Measurements from ENCODE around the gene TMEM214.

The TMEM214 gene

GRCh38 chr2:27042985-27043634 lies 10.3 kb downstream of the TMEM214 start:
- TF ChIP-seq, protein P1, sequence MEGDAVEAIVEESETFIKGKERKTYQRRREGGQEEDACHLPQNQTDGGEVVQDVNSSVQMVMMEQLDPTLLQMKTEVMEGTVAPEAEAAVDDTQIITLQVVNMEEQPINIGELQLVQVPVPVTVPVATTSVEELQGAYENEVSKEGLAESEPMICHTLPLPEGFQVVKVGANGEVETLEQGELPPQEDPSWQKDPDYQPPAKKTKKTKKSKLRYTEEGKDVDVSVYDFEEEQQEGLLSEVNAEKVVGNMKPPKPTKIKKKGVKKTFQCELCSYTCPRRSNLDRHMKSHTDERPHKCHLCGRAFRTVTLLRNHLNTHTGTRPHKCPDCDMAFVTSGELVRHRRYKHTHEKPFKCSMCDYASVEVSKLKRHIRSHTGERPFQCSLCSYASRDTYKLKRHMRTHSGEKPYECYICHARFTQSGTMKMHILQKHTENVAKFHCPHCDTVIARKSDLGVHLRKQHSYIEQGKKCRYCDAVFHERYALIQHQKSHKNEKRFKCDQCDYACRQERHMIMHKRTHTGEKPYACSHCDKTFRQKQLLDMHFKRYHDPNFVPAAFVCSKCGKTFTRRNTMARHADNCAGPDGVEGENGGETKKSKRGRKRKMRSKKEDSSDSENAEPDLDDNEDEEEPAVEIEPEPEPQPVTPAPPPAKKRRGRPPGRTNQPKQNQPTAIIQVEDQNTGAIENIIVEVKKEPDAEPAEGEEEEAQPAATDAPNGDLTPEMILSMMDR (IDR thresholded peaks at IDR 0.05; ENCODE audit: control insufficient read depth, extremely low read depth, insufficient read depth): no peak
- no peak for DNase-seq (ENCODE audit: low read depth)
- H3K4me3 ChIP-seq (ENCODE audit: low read depth, low read length): no peak overlapping the region

- H3K4me3 ChIP-seq (ENCODE audit: low read depth, low read length): peak overlapping the region; percentile 92
- TF ChIP-seq, protein P1 (IDR thresholded peaks at IDR 0.05; ENCODE audit: control insufficient read depth, extremely low read depth, insufficient read depth): no peak
- DNase-seq (ENCODE audit: low read depth): no peak
These were observed 16.9 kb downstream of the TMEM214 start for GRCh38 chr2:27049422-27050280.

- H3K4me3 ChIP-seq (ENCODE audit: low read depth, low read length): peak overlapping the region; percentile 92
- TF ChIP-seq, protein P1 (IDR thresholded peaks at IDR 0.05; ENCODE audit: control insufficient read depth, extremely low read depth, insufficient read depth): peak; percentile 24; the same call in 1 of the 2 replicates
These were observed 17.7 kb downstream of the TMEM214 start for GRCh38 chr2:27050281-27050995.

DNA sequence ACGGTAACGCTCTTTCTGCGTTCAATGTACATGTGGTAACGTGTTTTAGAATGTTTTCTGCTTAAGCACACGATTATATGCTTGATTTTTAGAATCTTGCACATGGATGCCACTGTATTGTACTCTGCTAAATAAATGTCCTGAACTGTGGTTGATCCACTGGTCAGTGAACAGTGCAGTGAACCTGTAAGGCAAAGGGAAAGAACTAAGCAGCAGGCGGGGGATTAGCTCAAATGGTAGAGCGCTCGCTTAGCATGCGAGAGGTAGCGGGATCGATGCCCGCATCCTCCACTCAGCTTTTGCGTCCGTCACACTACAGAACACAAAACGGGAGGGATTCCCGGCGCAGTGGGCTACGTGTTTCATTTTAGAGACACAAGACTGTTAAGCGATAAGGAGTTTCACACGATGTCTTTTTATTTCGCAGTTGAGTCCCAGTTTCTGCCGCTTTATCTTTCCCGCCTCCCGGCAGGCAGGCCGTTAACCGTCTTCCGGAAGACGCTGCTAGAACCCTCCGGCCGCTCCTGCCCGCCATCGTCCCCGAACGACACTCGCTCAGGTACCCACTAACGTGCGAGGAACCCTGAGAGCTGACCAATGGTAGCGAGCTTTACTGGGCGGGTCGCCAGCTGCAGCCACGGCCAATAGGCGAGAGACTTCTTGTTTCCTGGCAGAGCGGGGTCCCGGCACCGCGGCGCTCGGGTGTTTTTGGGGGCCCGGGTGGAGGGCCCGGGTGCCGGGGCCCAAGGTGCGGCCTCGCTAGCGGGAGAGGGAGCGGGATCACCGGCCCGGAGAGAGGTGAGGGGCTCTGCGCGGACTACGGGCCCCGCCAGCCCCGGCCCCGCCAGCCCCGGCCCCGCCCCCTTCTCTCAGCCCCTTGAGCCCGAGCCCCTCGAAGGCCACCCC lies 18.5 kb downstream of the TMEM214 start, which contains the start of gene AGBL5:
TSS of gene AGBL5 (plus strand) at position 673 of the 906 bp plus-strand sequence. CDS start 1,291 bp downstream, outside the sequence.
- peak within 1 kb of the TSS; percentile 92 for H3K4me3 ChIP-seq (ENCODE audit: low read depth, low read length)
- TF ChIP-seq, protein P1 (IDR thresholded peaks at IDR 0.05; ENCODE audit: control insufficient read depth, extremely low read depth, insufficient read depth): no peak
- DNase-seq (ENCODE audit: low read depth): peak; percentile 76

More at GRCh38 chr2:27050281-27050995, 17.7 kb downstream of the TMEM214 start:
- peak; percentile 82 for DNase-seq (ENCODE audit: low read depth)

GRCh38 chr2:27051902-27052645 lies 19.3 kb downstream of the TMEM214 start:
- peak overlapping the region; percentile 92 for H3K4me3 ChIP-seq (ENCODE audit: low read depth, low read length)
- DNase-seq (ENCODE audit: low read depth): no peak
- TF ChIP-seq, protein P1 (IDR thresholded peaks at IDR 0.05; ENCODE audit: control insufficient read depth, extremely low read depth, insufficient read depth): no peak
